HEK293T (cell line): ENCODE results near the gene BAZ1A.

ENCODE experiments used
- BHLHE40 ChIP-seq: fragments of 450-650 bp; IDR thresholded peaks from 2 replicates; pipeline ENCODE4 v1.6.1; 2016; ENCODE audit warnings: mild to moderate bottlenecking, moderate library complexity, borderline replicate concordance
- CTBP1 ChIP-seq: fragments of 450-650 bp; IDR thresholded peaks from 2 replicates; pipeline ENCODE4 v1.6.1; 2016; ENCODE audit warnings: borderline replicate concordance
- ELF4 ChIP-seq: fragments of 450-650 bp; IDR thresholded peaks from 2 replicates; pipeline ENCODE4 v1.6.1; 2017; ENCODE audit warnings: antibody characterized with exemption
- FOXA1 ChIP-seq: fragments of 450-650 bp; IDR thresholded peaks from 2 replicates; pipeline ENCODE4 v1.6.1; 2016; ENCODE audit warnings: mild to moderate bottlenecking
- FOXK2 ChIP-seq: fragments of 450-650 bp; IDR thresholded peaks from 2 replicates; pipeline ENCODE4 v1.6.1; 2016; ENCODE audit warnings: mild to moderate bottlenecking
- FOXM1 ChIP-seq: fragments of 450-650 bp; IDR thresholded peaks from 2 replicates; pipeline ENCODE4 v1.6.1; 2017; ENCODE audit warnings: mild to moderate bottlenecking, borderline replicate concordance
- SP1 ChIP-seq: fragments of 450-650 bp; IDR thresholded peaks from 2 replicates; pipeline ENCODE4 v1.6.1; 2017
- TARDBP ChIP-seq: fragments of 450-650 bp; IDR thresholded peaks from 2 replicates; pipeline ENCODE4 v1.6.1; 2016

GRCh38 chr14:34833549-34834523, 41.3 kb downstream of the BAZ1A start:
- TF ChIP-seq TARDBP (no peak), FOXM1 (no peak), FOXA1 (no peak), SP1 (no peak), FOXK2 (no peak), BHLHE40 (no peak), CTBP1 (no peak), ELF4 (no peak)
